ENCODE results near the gene ZMAT1. TPM values are rescaled to one million over a fixed set of nuclear protein-coding genes. Genes with fewer than 3 reads are reported as not detected.
"Not testable (repeated sequence)": the region's sequence is repeated elsewhere in the genome, so short reads cannot be mapped to it uniquely, and the experiment has no call there.

ZMAT1 gene
- total RNA-seq, 1 experiment from 2014 or later = 2.5 TPM

DNA sequence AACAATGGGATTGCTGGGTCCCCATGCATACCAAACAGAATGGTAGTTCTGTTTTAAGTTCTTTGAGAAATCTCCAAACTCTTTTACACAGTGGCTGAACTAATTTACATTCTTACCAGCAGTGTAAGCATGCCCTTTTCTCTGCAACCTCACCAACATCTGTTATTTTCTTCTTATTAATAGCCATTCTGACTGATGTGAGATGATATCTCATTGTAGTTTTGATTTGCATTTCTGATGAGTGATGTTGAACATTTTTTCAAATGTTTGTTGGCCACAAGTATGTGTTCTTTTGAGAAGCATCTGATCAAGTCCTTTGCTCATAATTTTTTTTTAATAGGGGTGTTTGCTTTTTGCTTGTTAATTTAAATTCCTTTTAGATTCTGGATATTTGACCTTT lies 41.2 kb upstream of the ZMAT1 start:
- Histone ChIP-seq H2AFZ (ENCODE audit: low read length) (no peak overlapping the region), H4K5ac (ENCODE audit: insufficient read length, low read depth, low read length) (no peak overlapping the region), H2BK12ac (ENCODE audit: insufficient read length, low read depth, low read length) (no peak overlapping the region), H3K79me2 (ENCODE audit: insufficient read depth, low read length) (no peaks in the 10 kb centered on the region), H3K23ac (ENCODE audit: insufficient read length, low read depth, low read length) (no peak overlapping the region), H2AK5ac (ENCODE audit: insufficient read length, low read length) (no peak overlapping the region), H4K91ac (ENCODE audit: insufficient read length, low read depth, low read length) (no peak overlapping the region), H4K20me1 (ENCODE audit: control insufficient read depth, insufficient read depth, insufficient read length) (no peaks in the 10 kb centered on the region), H2BK120ac (ENCODE audit: low read depth, low read length, poor library complexity, severe bottlenecking) (no peak overlapping the region), H3K4ac (ENCODE audit: low read depth, low read length) (no peak overlapping the region), H3K14ac (ENCODE audit: insufficient read depth, low read length) (no peak overlapping the region), H3K9ac (ENCODE audit: extremely low read depth, insufficient read length, low read length) (no peak overlapping the region), H4K8ac (replicated peaks; ENCODE audit: insufficient read length, low read depth, low read length) (no peak overlapping the region), H3K27me3 (ENCODE audit: insufficient read depth, low read length) (no peaks in the 10 kb centered on the region), H3K18ac (ENCODE audit: insufficient read length, low read depth, low read length) (no peak overlapping the region), H3T11ph (ENCODE audit: low read length) (no peak overlapping the region), H3K56ac (ENCODE audit: insufficient read length, low read depth, low read length) (no peak overlapping the region), H3K9me3 (ENCODE audit: control insufficient read depth, low read depth, low read length) (peaks cover 8% of the 10 kb centered on the region), H3K79me1 (ENCODE audit: insufficient read depth, low read depth, low read length, poor library complexity, severe bottlenecking) (no peaks in the 10 kb centered on the region), H2BK20ac (ENCODE audit: low read depth, low read length, poor library complexity, severe bottlenecking) (no peak overlapping the region), H3K4me2 (ENCODE audit: insufficient read depth, insufficient read length, low read length) (no peak overlapping the region), H3K27ac (ENCODE audit: insufficient read length, low read depth, low read length) (no peak overlapping the region), H3K4me1 (ENCODE audit: insufficient read depth, low read length) (no peaks in the 10 kb centered on the region), H2BK15ac (ENCODE audit: low read depth, low read length) (no peak overlapping the region), H2BK5ac (ENCODE audit: insufficient read length, low read length) (no peak overlapping the region), H3K23me2 (ENCODE audit: insufficient read length, low read depth, low read length, poor library complexity, severe bottlenecking) (no peaks in the 10 kb centered on the region)
- no peak for DNase-seq
- Mint-ChIP-seq H3K27ac (no peak overlapping the region), H3K4me3 (no peak overlapping the region), H3K36me3 (ENCODE audit: insufficient read depth in 1 of 3, low read depth in 3 of 3) (peaks cover 2 to 23% (median 7%) of the 10 kb centered on the region in 3 experiments), H3K27me3 (ENCODE audit: low read depth) (0 out of 2 replicates have a peak, but pooled peaks cover 2% of the 10 kb centered on the region), H3K4me1 (peaks cover 7% of the 10 kb centered on the region in 2 experiments), H3K9me3 (peaks cover 64 to 67% of the 10 kb centered on the region in 2 experiments)
- TF ChIP-seq, protein P1, sequence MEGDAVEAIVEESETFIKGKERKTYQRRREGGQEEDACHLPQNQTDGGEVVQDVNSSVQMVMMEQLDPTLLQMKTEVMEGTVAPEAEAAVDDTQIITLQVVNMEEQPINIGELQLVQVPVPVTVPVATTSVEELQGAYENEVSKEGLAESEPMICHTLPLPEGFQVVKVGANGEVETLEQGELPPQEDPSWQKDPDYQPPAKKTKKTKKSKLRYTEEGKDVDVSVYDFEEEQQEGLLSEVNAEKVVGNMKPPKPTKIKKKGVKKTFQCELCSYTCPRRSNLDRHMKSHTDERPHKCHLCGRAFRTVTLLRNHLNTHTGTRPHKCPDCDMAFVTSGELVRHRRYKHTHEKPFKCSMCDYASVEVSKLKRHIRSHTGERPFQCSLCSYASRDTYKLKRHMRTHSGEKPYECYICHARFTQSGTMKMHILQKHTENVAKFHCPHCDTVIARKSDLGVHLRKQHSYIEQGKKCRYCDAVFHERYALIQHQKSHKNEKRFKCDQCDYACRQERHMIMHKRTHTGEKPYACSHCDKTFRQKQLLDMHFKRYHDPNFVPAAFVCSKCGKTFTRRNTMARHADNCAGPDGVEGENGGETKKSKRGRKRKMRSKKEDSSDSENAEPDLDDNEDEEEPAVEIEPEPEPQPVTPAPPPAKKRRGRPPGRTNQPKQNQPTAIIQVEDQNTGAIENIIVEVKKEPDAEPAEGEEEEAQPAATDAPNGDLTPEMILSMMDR (conservative IDR thresholded peaks at IDR 0.05) = no peak

DNA sequence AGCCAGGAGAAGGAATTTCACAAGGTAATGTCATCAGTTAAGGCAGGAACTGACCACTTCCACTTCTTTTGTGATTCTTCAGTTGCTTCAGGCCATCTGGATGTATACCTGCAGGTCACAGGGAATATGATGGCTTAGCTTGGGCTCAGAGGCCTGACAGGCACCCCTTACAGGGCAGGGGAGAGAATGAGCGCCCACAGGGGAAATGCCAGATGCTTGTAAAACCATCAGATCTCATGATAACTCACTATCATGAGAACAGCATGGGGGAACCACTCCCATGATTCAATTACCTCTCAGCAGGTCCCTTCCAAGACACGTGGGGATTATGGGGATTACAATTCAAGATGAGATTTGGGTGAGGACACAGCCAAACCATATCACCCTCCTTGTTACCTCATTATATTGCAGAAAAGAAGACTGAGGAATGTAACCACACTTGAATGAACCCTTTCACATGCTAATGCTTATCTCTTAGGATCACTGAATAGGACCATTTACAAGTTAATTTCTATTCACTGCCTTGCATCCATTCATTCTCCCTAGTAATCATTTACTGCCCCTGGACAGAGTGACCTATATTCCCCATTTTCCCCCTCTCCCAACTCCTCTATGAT lies 33.2 kb upstream of the ZMAT1 start:
- H3K4me3 Mint-ChIP-seq; H2BK120ac ChIP-seq (ENCODE audit: low read depth, low read length, poor library complexity, severe bottlenecking): not testable (repeated sequence)
- peaks cover 13 to 18% of the 10 kb centered on the region in 2 experiments for H3K4me1 Mint-ChIP-seq

More for the DNA sequence above, 33.2 kb upstream of the ZMAT1 start:
- H2BK12ac ChIP-seq (ENCODE audit: insufficient read length, low read depth, low read length); H3K4ac ChIP-seq (ENCODE audit: low read depth, low read length); H2BK20ac ChIP-seq (ENCODE audit: low read depth, low read length, poor library complexity, severe bottlenecking); H3K4me1 ChIP-seq (ENCODE audit: insufficient read depth, low read length); H4K20me1 ChIP-seq (ENCODE audit: control insufficient read depth, insufficient read depth, insufficient read length); H2AK5ac ChIP-seq (ENCODE audit: insufficient read length, low read length); H3K9ac ChIP-seq (ENCODE audit: extremely low read depth, insufficient read length, low read length); H4K5ac ChIP-seq (ENCODE audit: insufficient read length, low read depth, low read length); H3T11ph ChIP-seq (ENCODE audit: low read length); H3K56ac ChIP-seq (ENCODE audit: insufficient read length, low read depth, low read length); H3K23me2 ChIP-seq (ENCODE audit: insufficient read length, low read depth, low read length, poor library complexity, severe bottlenecking); H3K79me2 ChIP-seq (ENCODE audit: insufficient read depth, low read length); H2AFZ ChIP-seq (ENCODE audit: low read length); DNase-seq; H3K79me1 ChIP-seq (ENCODE audit: insufficient read depth, low read depth, low read length, poor library complexity, severe bottlenecking); H3K14ac ChIP-seq (ENCODE audit: insufficient read depth, low read length); H2BK15ac ChIP-seq (ENCODE audit: low read depth, low read length); H3K18ac ChIP-seq (ENCODE audit: insufficient read length, low read depth, low read length); H3K23ac ChIP-seq (ENCODE audit: insufficient read length, low read depth, low read length); H2BK5ac ChIP-seq (ENCODE audit: insufficient read length, low read length); H3K4me2 ChIP-seq (ENCODE audit: insufficient read depth, insufficient read length, low read length); H4K91ac ChIP-seq (ENCODE audit: insufficient read length, low read depth, low read length); H3K27me3 ChIP-seq (ENCODE audit: insufficient read depth, low read length); H3K27ac ChIP-seq (ENCODE audit: insufficient read length, low read depth, low read length); H4K8ac ChIP-seq (replicated peaks; ENCODE audit: insufficient read length, low read depth, low read length): not testable (repeated sequence)
- peaks cover 17 to 30% (median 20%) of the 10 kb centered on the region in 3 experiments for H3K36me3 Mint-ChIP-seq (ENCODE audit: insufficient read depth in 1 of 3, low read depth in 3 of 3)
- H3K9me3 Mint-ChIP-seq = peaks cover 62 to 64% of the 10 kb centered on the region in 2 experiments
- peak overlapping the region in 1 of 3 experiments; percentile 69; a peak in 2 of 7 replicates for H3K27ac Mint-ChIP-seq
- H3K27me3 Mint-ChIP-seq (ENCODE audit: low read depth) = peaks cover 24% of the 10 kb centered on the region
- WGBS (ENCODE audit: extremely low coverage, insufficient read length, low lambda C conversion rate) = no CpG with 5 or more reads among the region's 2 CpGs
- peaks cover 64% of the 10 kb centered on the region for H3K9me3 ChIP-seq (ENCODE audit: control insufficient read depth, low read depth, low read length)
